Measurements from ENCODE around the gene NUDT6. TPM values are rescaled to one million over a fixed set of nuclear protein-coding genes. Genes with fewer than 3 reads are reported as not detected.

The NUDT6 gene
- total RNA-seq, 1 experiment from 2014 or later = 9.0 TPM

DNA sequence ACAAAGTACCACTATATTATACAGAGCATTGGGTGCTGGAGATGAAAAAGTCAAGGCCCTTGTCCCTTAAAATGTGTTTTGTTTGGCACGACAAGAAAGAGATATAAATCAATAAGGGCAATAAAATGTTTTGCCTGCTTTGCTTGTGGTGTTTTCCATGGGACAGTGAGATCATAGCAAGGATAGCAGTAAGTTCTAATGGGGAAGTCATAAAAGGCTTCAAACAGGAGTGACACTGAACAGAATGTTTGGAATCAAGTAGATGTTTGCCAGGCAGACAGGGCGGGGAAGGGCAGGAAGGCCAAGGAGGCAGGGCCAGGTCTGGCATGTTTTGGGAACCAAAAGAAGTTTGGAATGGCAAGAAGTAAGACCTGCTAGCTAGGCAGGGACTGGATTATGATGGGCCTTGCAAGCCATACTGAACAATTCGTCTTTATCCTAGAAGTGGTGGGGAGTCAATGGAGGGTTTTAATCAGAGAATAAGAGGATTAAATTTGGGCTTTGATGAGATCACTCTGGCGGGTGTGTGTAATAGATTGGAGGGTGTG lies 79.3 kb downstream of the NUDT6 start (continued):
- TF ChIP-seq, protein P1, sequence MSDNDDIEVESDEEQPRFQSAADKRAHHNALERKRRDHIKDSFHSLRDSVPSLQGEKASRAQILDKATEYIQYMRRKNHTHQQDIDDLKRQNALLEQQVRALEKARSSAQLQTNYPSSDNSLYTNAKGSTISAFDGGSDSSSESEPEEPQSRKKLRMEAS (IDR thresholded peaks at IDR 0.05) = peak; percentile 29; the same call in 1 of the 2 replicates

Other genes starting within 250 kb of the NUDT6 start
- 2.1 TPM for gene BBS12, start 189.9 kb downstream of the NUDT6 start, total RNA-seq (2021; ENCODE audit: unreplicated experiment)
- 3.8 TPM for gene FGF2, start 95.8 kb downstream of the NUDT6 start, total RNA-seq (2021; ENCODE audit: unreplicated experiment)